Measurements from ENCODE around the gene ATP2B2. TPM values are rescaled to one million over a fixed set of nuclear protein-coding genes. Genes with fewer than 3 reads are reported as not detected.

ATP2B2 gene
- total RNA-seq, 4 donors from 2014 or later = 0.11 to 0.42 (median 0.15) TPM; not detected in 1

DNA sequence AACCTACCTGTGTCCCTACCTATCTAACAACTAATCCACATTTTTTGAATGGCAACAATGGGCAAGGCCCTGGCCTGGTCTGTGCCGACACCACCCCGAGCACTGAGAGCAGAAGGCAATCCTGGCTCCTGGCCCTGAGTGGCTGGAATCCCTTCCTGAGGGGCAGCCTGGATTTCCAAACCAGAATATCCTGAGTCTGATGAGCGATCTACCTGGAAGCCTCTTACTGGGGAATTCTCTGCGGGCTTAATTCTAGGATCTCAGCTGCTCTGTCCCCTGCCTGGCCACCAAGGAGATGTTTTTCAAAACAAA, 22.1 kb downstream of the ATP2B2 start:
- 62 to 79% methylated on average over 4 of the region's 4 CpGs for WGBS, 2 donors
- H3K27me3 ChIP-seq = no peaks in the 10 kb centered on the region
- intact Hi-C loops (cut with DNase I) = no loop called here
- no peaks in the 10 kb centered on the region for H3K36me3 ChIP-seq
- H3K27ac ChIP-seq = no peak overlapping the region
- H3K9me3 ChIP-seq = no peaks in the 10 kb centered on the region
- no peaks in the 10 kb centered on the region for H3K4me1 ChIP-seq
- TF ChIP-seq POLR2A (IDR thresholded peaks at IDR 0.05) = no peak
- TF ChIP-seq, protein P1, sequence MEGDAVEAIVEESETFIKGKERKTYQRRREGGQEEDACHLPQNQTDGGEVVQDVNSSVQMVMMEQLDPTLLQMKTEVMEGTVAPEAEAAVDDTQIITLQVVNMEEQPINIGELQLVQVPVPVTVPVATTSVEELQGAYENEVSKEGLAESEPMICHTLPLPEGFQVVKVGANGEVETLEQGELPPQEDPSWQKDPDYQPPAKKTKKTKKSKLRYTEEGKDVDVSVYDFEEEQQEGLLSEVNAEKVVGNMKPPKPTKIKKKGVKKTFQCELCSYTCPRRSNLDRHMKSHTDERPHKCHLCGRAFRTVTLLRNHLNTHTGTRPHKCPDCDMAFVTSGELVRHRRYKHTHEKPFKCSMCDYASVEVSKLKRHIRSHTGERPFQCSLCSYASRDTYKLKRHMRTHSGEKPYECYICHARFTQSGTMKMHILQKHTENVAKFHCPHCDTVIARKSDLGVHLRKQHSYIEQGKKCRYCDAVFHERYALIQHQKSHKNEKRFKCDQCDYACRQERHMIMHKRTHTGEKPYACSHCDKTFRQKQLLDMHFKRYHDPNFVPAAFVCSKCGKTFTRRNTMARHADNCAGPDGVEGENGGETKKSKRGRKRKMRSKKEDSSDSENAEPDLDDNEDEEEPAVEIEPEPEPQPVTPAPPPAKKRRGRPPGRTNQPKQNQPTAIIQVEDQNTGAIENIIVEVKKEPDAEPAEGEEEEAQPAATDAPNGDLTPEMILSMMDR (IDR thresholded peaks at IDR 0.05) = no peak
- H3K4me3 ChIP-seq (replicated peaks in 1 of 3) = no peak overlapping the region
- DNase-seq = no peak

DNA sequence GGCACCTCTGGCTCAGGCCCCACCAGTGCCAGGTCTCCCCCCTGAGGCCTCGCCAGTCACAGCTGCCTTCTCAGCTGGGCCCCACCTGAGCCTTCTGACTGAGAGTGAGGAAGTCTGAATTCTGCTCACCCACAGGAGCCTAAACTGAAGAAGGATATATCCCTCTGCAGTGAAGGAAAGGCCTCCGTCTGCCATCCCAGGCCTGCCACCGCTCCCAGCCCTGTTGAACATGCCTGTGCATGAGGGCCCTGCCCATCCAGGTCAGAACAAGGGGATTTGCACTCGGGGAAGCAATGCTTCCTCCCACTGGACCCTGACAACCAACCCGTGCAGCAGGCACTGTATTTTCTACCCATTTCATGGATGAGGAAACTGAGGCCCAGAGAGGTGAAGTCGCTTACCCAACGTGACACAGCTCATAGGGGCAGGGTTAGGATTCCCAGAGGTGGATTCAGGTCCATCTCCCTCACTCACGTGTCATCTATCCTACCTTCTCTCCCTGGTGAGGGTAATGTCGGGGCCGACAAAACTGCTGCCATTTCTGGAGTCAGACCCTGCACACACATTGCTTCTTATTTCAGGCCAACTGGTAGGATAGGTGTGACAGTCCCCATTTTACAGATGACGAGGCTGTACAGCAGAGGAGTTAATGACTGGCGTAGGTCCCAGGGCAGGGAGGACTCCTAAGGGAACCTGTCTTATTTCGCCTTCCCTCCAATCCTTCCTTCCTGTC, 22.6 kb downstream of the ATP2B2 start:
- Histone ChIP-seq H3K27me3 (no peaks in the 10 kb centered on the region), H3K36me3 (no peaks in the 10 kb centered on the region), H3K9me3 (no peaks in the 10 kb centered on the region), H3K4me1 (no peaks in the 10 kb centered on the region), H3K4me3 (replicated peaks in 1 of 3) (no peak overlapping the region), H3K27ac (no peak overlapping the region)
- WGBS, 2 donors = 79 to 86% methylated on average over 11 to 12 of the region's 13 CpGs
- DNase-seq = no peak
- intact Hi-C loops (cut with DNase I) = no loop called here
- no peak for TF ChIP-seq POLR2A (IDR thresholded peaks at IDR 0.05)
- TF ChIP-seq, protein P1 (IDR thresholded peaks at IDR 0.05) = no peak

DNA sequence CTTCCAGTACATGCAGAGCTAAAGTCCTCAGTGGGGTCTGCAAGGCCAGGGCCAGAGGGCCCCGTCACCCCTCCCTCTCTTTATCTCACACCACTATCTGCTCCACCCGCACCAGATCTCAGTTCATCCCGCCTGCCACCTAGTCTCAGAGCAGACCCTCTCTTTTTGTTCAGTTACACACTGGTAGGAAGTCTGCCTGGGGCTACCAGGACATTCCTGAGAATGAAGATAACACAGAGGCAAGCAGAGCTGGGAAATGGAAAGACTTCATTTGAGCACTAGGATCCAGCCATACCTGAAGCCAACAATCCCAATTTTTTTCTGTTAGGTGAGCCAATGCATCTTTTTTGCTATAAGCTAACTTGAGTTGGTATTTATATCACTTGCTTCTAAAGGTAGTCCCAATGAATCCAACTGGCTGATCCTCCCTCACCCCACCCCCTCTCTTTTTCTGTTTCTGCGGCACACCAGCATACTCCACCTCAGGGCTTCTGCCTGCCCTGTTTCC, 24.5 kb downstream of the ATP2B2 start:
- no peak for DNase-seq
- Histone ChIP-seq H3K9me3 (no peaks in the 10 kb centered on the region), H3K27me3 (no peaks in the 10 kb centered on the region), H3K27ac (no peak overlapping the region), H3K36me3 (no peaks in the 10 kb centered on the region), H3K4me3 (replicated peaks in 1 of 3) (no peak overlapping the region), H3K4me1 (no peaks in the 10 kb centered on the region)
- TF ChIP-seq, protein P1 (IDR thresholded peaks at IDR 0.05) = no peak
- no peak for TF ChIP-seq POLR2A (IDR thresholded peaks at IDR 0.05)
- WGBS, 2 donors = 76 to 82% methylated on average over 4 of the region's 4 CpGs
- intact Hi-C loops (cut with DNase I) = no loop called here

DNA sequence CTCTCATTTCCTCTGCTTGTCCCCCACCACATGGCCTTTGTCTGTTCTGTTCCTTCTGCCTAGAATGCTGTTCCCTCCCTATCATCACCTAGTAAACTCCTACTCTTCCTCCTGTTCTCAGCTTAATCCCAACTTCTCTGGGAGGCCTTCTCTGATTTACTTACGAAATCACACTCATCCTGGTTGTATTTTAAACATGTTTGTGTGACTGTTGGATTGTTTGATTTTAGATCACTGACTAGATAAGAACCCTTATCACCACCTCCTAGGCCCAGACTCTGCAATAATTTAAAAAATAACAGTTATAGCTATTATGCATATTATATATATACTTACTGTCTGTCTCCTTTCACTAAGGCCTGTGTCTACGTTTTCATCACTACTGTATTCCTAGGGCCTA, 26.1 kb downstream of the ATP2B2 start:
- intact Hi-C loops (cut with DNase I) = no loop called here
- Histone ChIP-seq H3K36me3 (no peaks in the 10 kb centered on the region), H3K4me1 (no peaks in the 10 kb centered on the region), H3K9me3 (no peaks in the 10 kb centered on the region), H3K27me3 (no peaks in the 10 kb centered on the region), H3K27ac (no peak overlapping the region), H3K4me3 (replicated peaks in 1 of 3) (no peak overlapping the region)
- WGBS, 2 donors = 70 to 76% methylated on average over 2 of the region's 2 CpGs
- DNase-seq = no peak
- TF ChIP-seq, protein P1 (IDR thresholded peaks at IDR 0.05) = no peak
- TF ChIP-seq POLR2A (IDR thresholded peaks at IDR 0.05) = no peak

DNA sequence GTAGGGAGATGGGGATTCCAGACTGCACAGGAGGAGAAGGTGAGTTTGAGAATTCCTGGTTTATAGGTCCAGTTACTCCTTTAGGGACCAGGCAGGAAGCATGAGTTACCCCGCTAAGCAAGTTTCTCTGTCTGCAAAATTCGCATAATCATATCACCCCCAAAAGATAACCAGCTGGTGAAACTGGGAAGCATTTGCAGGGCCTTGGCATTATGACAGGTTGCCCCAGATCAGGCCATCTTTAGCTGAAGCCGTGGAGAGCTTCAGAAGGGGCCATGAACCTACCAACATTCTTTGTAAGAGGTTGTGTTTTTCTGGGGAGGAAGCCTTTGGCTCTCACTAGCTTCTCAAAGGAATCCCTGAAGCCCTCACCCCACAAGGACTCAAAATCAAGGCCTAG, 29.4 kb downstream of the ATP2B2 start:
- no peaks in the 10 kb centered on the region for H3K9me3 ChIP-seq
- DNase-seq = no peak
- H3K27ac ChIP-seq = no peak overlapping the region
- no peaks in the 10 kb centered on the region for H3K36me3 ChIP-seq
- H3K4me1 ChIP-seq = no peaks in the 10 kb centered on the region
- intact Hi-C loops (cut with DNase I) = no loop called here
- no peak overlapping the region for H3K4me3 ChIP-seq (replicated peaks in 1 of 3)
- H3K27me3 ChIP-seq = no peaks in the 10 kb centered on the region
- TF ChIP-seq POLR2A (IDR thresholded peaks at IDR 0.05) = no peak
- TF ChIP-seq, protein P1 (IDR thresholded peaks at IDR 0.05) = no peak
- WGBS, 2 donors = 70 to 85% methylated on average over 3 of the region's 3 CpGs

Data from thyroid gland (tissue), 4 donors.